Measurements from ENCODE around the gene CEP112.
A peak's percentile ranks its signal among the peaks of the same experiment; 100 is the strongest.
"Not testable (repeated sequence)": the region's sequence is repeated elsewhere in the genome, so short reads cannot be mapped to it uniquely, and the experiment has no call there.

Gene CEP112

GRCh38 chr17:65797101-65797500 lies 394.8 kb downstream of the CEP112 start:
- H3K4me3 ChIP-seq (ENCODE audit: low read depth, low read length) = no peak overlapping the region
- TF ChIP-seq, protein P1, sequence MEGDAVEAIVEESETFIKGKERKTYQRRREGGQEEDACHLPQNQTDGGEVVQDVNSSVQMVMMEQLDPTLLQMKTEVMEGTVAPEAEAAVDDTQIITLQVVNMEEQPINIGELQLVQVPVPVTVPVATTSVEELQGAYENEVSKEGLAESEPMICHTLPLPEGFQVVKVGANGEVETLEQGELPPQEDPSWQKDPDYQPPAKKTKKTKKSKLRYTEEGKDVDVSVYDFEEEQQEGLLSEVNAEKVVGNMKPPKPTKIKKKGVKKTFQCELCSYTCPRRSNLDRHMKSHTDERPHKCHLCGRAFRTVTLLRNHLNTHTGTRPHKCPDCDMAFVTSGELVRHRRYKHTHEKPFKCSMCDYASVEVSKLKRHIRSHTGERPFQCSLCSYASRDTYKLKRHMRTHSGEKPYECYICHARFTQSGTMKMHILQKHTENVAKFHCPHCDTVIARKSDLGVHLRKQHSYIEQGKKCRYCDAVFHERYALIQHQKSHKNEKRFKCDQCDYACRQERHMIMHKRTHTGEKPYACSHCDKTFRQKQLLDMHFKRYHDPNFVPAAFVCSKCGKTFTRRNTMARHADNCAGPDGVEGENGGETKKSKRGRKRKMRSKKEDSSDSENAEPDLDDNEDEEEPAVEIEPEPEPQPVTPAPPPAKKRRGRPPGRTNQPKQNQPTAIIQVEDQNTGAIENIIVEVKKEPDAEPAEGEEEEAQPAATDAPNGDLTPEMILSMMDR (IDR thresholded peaks at IDR 0.05; ENCODE audit: borderline replicate concordance, insufficient read depth, low read depth, low read length) = no peak

- H3K4me3 ChIP-seq (ENCODE audit: low read depth, low read length) = no peak overlapping the region
- TF ChIP-seq, protein P1 (IDR thresholded peaks at IDR 0.05; ENCODE audit: borderline replicate concordance, insufficient read depth, low read depth, low read length) = peak; percentile 53
Measured at GRCh38 chr17:65794572-65794971, 397.4 kb downstream of the CEP112 start.

DNA sequence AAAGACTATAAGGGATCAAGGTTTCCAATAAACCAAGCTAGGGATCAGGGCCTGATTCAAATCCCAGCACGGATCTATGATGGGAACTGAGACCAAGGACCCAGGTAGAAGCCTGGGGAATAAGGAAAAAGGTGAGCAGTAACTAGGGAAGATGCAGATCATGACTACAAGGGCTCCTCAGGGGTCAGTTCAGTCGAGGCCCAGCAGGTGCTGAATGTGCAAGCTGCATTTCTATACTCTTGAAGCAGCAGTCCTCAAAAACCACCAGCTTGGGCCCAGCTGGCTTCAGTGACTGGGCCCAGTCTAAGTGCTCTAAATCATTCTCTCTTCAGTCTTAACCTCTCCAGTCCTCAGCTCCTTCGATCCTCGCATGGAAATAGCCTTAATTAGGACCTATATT lies 401.7 kb downstream of the CEP112 start:
- TF ChIP-seq, protein P1 (IDR thresholded peaks at IDR 0.05; ENCODE audit: borderline replicate concordance, insufficient read depth, low read depth, low read length) = no peak
- no peak overlapping the region for H3K4me3 ChIP-seq (ENCODE audit: low read depth, low read length)

DNA sequence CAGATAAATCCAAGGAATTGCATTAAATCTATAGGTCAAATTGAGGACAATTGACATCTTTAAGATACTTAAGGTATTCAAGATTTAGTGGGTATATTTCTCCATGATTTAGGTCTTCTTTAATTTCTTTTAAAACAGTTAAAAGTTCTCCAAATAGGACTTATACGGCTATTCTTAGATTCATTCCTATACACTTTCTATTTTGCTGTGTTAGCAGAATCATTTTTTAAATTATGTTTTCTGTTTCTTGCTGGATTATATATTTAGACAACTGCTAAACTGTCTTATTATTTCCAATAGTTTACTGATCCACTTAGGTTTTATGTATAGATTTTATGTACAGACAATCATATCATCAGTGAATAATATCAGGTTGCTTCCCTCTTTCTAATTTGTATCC lies 404.4 kb downstream of the CEP112 start:
- H3K4me3 ChIP-seq (ENCODE audit: low read depth, low read length) = no peak overlapping the region
- TF ChIP-seq, protein P1 (IDR thresholded peaks at IDR 0.05; ENCODE audit: borderline replicate concordance, insufficient read depth, low read depth, low read length) = no peak

GRCh38 chr17:65786479-65786878 lies 405.5 kb downstream of the CEP112 start:
- H3K4me3 ChIP-seq (ENCODE audit: low read depth, low read length) = no peak overlapping the region
- TF ChIP-seq, protein P1 (IDR thresholded peaks at IDR 0.05; ENCODE audit: borderline replicate concordance, insufficient read depth, low read depth, low read length) = no peak

DNA sequence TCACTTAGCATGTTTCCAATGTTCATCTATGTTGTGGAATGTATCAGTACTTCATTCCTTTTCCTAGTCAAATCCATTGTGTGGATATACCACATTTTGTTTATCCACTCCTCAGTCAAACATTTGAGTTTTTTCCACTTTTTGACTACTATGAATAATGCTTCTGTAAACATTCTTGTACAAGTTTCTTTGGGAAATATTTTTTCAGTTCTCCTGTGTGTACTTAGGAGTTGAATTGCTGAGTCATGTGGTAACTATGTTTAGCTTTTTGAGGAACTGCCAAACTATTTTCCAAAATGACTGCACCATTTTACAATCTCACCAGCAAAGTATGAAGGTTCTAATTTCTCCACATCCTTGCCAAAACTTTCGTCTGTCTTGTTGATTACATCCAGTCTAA lies 406.8 kb downstream of the CEP112 start:
- no peak overlapping the region for H3K4me3 ChIP-seq (ENCODE audit: low read depth, low read length)

GRCh38 chr17:65783845-65784334 lies 408.0 kb downstream of the CEP112 start:
- H3K4me3 ChIP-seq (ENCODE audit: low read depth, low read length) = no peak overlapping the region
- TF ChIP-seq, protein P1 (IDR thresholded peaks at IDR 0.05; ENCODE audit: borderline replicate concordance, insufficient read depth, low read depth, low read length) = no peak

More for the DNA sequence above, 406.8 kb downstream of the CEP112 start:
- TF ChIP-seq, protein P1 (IDR thresholded peaks at IDR 0.05; ENCODE audit: borderline replicate concordance, insufficient read depth, low read depth, low read length) = no peak

GRCh38 chr17:65782104-65782706 lies 409.7 kb downstream of the CEP112 start:
- not testable (repeated sequence) for H3K4me3 ChIP-seq (ENCODE audit: low read depth, low read length)
